Activated gamma-delta T cell (primary cell): Measurements from ENCODE around the gene RBM12.
"Not testable (repeated sequence)": the region's sequence is repeated elsewhere in the genome, so short reads cannot be mapped to it uniquely, and the experiment has no call there.

Experiments
- DNase-seq: peaks from one replicate; lab custom pipeline; 2025; lab: John Stamatoyannopoulos, UW

Gene RBM12

DNA sequence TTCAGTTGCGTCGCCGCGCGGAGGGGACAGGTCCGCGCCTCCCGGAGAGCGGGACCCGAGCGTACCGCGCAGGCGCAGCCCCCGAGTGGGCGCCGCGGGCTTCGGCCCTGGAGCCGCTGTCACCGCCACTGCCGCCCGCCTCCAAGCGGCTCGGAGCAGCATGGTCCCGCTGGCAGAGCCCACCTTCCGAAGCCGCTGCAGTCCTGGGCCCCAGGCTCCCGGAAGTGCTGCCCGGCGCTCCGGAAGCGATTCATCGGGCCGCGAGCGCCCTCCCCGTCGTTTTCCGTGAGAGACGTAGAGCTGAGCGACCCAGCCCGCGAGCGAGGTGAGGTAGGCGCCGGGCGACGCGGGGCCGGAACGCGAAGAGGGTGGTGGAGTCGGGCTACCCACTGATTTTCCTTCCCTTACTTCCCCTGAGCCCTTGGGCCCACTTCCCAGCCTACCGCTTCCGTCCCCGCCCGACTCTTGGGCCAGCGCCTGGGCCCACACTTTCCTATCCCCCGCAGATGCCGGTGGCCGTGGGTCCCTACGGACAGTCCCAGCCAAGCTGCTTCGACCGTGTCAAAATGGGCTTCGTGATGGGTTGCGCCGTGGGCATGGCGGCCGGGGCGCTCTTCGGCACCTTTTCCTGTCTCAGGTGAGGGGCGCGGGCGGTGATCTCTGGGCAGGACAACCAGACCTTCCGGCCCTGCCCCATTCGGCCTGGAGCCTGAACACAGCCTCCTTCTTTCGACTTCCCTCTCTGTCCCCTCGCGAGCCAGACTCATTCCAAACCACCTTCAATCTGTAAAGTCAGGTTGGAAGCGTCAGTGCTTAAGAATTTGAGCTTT is 34.6 kb upstream of the RBM12 start, which contains the start of the genes NFS1 and ROMO1:
Gene NFS1 (minus strand): TSS at position 226 of the 830 bp plus-strand sequence. CDS start 64 bp downstream, at position 162.
Gene ROMO1 (plus strand): TSS at position 279 of the 830 bp plus-strand sequence. CDS start 228 bp downstream, at position 507.
- DNase-seq: peak; percentile 79

GRCh38 chr20:35698298-35699126 is 33.8 kb upstream of the RBM12 start:
- DNase-seq: no peak

- no peak for DNase-seq
These were observed 33.1 kb upstream of the RBM12 start for GRCh38 chr20:35697696-35698297.

DNA sequence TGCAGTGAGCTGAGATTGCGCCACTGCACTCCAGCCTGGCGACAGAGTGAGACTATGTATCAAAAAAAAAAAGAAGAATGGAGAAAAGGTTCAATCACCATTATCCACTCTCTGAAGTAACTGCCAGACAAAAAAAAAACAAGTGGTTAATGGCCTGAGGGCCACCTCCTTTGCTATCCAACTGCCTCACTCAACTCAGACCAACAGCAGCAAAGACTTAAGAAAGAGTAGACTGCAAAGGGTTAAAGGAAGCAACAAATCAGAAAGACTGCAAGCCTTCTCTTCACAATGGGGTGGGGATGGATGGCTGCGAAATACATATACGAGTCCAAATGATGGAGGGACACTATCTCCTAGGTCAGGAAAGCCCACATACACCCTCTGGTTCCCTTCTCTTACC is 31.3 kb upstream of the RBM12 start:
- DNase-seq: no peak

DNA sequence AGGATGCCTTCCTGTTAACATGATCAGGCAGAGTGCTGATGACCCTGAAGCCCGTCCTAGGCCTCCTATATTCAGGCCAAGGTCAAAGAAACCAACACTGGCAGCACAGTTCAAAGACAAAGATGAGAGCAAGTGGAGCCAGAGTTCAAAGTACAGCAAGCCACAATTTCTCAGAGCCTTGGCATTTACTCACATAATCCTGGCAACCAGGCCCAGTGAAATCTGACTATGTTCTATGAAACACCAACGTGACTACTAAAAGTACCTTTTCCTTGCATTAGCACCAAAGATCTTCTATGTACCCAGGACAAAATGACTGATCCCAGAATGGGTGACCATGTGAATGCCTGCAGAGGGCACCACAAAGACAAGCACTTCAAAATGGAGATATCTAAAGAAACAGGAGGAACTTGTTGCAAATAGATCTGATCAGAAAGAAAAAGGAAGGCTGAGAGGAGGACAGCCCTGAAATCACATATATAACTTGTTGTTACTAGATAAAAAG is 30.6 kb upstream of the RBM12 start:
- no peak for DNase-seq

GRCh38 chr20:35690265-35690664 is 25.6 kb upstream of the RBM12 start:
- DNase-seq: no peak

GRCh38 chr20:35686872-35687271 is 22.2 kb upstream of the RBM12 start:
- DNase-seq: not testable (repeated sequence)

GRCh38 chr20:35685368-35685767 is 20.7 kb upstream of the RBM12 start:
- DNase-seq: not testable (repeated sequence)

DNA sequence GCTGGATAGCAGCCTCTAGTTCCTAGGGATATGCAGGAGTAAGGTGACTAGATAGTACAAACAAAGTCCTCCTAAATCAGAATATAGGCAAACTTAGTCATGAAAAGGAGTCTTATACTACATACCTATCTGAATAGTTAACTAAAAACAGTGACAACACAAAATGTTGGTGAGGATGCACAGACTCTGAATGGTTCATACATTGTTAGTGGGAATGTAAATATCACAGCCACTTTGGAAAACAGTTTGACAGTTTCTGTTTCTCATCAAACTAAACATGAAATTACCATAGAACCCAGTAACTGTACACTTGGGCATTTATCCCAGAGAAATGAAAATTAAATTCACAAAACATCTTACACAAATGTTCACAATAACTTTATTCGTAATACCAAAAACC is 17.3 kb upstream of the RBM12 start:
- DNase-seq: no peak

GRCh38 chr20:35680452-35681183 is 15.9 kb upstream of the RBM12 start:
- no peak for DNase-seq

- no peak for DNase-seq
These were observed 10.2 kb upstream of the RBM12 start for GRCh38 chr20:35674921-35675320.

GRCh38 chr20:35673884-35674283 is 9.2 kb upstream of the RBM12 start:
- no peak for DNase-seq

DNA sequence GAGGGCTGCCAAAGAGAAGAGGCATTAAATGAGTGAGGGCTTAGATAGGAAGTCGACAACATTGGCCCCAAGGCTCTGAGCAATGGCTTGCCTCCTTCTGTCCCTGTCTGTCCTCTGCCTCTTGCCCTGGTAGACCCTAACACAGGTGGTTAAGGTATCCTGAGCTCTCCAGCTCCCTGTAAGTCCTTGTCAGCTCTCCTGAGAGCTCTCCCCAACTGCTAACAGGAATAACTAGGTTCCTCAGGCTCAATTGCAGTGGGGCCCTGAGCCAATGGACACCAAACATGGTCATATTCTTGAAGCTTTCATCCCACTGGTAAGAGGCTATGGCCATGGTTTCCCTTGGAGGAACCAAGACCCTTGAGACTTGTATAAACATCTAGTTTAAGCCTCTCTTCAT is 5.0 kb upstream of the RBM12 start:
- DNase-seq: no peak

- no peak for DNase-seq
These were observed 4.5 kb upstream of the RBM12 start for GRCh38 chr20:35669221-35669620.

DNA sequence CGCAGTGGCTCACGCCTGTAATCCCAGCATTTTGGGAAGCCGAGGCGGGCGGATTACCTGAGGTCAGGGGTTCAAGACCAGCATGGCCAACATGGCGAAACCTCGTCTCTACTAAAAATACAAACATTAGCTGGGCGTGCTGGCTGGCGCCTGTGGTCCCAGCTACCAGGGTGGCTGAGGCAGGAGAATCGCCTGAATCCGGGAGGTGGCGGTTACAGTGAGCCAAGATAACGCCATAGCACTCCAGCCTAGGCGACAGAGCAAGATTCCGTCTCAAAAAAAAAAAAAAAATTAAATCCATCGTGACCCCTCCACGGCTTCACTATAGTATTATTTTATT is 1.2 kb upstream of the RBM12 start:
- DNase-seq: no peak

DNA sequence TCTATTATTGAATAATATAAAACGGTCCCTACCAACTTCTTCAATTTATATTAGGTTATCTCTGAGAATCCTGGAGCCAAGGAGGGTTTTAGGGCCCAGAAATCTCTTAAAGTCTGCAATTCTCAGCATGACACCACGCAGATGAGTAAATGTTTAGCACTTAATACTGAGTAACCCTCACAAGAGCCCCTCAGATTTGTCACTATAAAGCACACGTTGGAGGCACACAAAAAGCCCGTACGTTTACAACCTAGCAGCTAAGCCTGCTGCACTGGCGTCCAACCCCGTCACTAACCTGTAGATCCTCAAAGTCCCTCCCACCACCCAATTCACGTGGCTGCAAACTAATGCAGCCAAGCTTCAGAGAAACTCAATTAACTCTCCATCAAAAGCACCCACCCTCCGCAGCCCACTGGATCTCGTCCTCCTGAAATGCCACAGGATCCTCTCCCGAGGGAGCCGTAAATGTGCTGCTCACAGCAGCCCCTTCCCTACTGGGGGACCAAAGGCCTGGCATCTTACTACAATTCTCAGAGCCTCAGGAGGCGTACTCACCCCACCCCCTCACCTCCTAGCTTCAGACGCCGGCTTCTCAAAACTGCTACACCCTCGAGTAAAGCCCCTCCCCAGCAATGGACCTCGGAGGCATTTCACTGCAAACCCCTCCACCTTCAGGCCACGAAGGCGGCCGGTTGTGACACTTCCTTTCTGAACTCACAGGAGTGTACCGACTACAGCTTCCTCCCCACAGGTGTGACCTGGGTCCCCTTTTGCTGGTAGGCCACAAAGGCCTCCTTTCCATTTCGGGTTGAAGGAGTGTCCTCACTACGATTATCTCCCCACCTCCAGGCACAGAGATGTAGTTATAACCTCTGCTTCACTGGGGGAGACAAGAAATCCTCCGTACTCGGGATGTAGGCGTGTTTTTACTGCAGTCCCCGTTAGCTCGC is 909 bp downstream of the RBM12 start:
- peak; percentile 11 for DNase-seq

- no peak for DNase-seq
These were observed 2.1 kb downstream of the RBM12 start for GRCh38 chr20:35662551-35662950.

DNA sequence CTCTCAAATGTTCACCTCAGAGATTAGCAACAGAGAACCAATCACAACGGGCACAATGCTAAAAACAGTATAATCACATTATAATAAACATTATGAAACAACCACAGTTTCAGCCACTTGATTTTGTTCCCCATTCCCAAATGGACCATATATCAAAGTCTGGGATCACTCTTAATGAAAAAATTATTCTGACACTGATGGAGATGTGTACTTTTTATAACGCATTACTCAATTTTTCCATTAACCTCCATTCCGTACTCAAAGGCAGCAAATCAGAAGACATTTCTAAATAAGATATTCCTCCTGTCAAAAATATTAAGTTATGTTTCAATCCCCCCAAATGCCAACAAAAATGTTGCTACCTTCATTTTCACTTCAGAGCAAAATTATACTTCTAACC is 2.8 kb downstream of the RBM12 start:
- DNase-seq: no peak

GRCh38 chr20:35661053-35661452 is 3.6 kb downstream of the RBM12 start:
- DNase-seq: no peak

DNA sequence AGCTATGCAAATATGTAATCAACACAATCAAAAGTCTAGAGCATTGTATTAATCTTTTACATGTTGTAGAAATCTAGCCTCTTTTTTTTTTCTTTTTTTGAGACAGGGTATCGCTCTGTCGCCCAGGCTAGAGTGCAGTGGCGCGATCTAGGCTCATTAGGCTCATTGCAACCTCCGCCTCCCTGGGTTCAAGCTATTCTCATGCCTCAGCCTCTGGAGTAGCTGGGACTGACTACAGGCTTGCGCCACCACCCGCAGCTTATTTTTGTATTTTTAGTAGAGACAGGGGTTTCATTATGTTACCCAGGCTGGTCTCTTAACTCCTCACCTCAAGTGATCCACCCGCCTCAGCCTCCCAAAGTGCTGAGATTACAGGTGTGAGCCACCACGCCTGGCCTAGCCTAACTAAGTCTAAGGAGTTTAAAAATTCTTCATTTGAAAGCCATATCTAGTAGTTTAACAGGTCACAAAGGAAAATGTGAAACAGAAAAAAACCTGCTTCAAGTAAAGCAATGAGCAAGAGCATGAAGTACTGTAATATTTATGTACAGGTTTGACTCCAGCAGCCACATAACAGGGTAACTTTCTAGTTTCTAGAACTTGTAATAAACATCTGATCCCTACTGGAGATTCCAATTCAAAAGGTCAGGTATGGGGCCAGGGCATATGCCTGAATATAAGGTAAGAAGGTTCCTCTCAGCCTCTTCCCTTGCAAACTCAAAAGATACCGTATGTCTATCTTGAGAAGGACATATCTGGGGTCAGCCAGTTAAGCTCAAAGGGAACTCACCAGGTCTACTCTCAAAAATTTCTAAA is 4.4 kb downstream of the RBM12 start:
- DNase-seq: no peak
